ENCODE data around the gene DTD2. TPM values are rescaled to one million over a fixed set of nuclear protein-coding genes. Genes with fewer than 3 reads are reported as not detected.

The DTD2 gene
- total RNA-seq, 1 donor from 2014 or later: 5.1 TPM

DNA sequence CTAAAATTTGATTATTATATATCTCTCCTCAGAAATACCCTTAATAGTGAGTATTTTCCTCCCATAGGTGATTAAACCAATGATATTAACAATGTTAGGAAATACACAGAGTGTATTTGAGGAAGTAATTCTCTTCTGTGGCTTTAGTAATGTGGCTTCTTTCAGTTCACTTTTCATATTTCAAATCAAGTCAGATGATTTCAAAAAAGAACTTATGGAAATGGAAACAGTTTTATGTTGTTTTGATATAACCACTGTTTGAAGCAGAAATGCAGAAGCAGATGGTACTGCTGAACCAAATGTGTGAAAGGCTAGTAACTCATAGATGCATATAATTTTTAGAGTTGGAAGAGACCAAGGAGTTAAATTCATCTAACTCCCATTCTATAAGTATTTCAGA lies 32.4 kb upstream of the DTD2 start:
- Mint-ChIP-seq H3K36me3 (ENCODE audit: low read depth, unreplicated experiment) (peaks cover 5% of the 10 kb centered on the region), H3K27me3 (ENCODE audit: unreplicated experiment) (peaks cover 7% of the 10 kb centered on the region), H3K27ac (ENCODE audit: unreplicated experiment) (no peak overlapping the region), H3K4me3 (ENCODE audit: unreplicated experiment) (no peak overlapping the region), H3K9me3 (ENCODE audit: unreplicated experiment) (no peaks in the 10 kb centered on the region), H3K4me1 (ENCODE audit: unreplicated experiment) (peaks cover 5% of the 10 kb centered on the region)
- TF ChIP-seq, protein P1, sequence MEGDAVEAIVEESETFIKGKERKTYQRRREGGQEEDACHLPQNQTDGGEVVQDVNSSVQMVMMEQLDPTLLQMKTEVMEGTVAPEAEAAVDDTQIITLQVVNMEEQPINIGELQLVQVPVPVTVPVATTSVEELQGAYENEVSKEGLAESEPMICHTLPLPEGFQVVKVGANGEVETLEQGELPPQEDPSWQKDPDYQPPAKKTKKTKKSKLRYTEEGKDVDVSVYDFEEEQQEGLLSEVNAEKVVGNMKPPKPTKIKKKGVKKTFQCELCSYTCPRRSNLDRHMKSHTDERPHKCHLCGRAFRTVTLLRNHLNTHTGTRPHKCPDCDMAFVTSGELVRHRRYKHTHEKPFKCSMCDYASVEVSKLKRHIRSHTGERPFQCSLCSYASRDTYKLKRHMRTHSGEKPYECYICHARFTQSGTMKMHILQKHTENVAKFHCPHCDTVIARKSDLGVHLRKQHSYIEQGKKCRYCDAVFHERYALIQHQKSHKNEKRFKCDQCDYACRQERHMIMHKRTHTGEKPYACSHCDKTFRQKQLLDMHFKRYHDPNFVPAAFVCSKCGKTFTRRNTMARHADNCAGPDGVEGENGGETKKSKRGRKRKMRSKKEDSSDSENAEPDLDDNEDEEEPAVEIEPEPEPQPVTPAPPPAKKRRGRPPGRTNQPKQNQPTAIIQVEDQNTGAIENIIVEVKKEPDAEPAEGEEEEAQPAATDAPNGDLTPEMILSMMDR (IDR thresholded peaks at IDR 0.05; ENCODE audit: unreplicated experiment): no peak
- DNase-seq (ENCODE audit: low spot score): no peak

DNA sequence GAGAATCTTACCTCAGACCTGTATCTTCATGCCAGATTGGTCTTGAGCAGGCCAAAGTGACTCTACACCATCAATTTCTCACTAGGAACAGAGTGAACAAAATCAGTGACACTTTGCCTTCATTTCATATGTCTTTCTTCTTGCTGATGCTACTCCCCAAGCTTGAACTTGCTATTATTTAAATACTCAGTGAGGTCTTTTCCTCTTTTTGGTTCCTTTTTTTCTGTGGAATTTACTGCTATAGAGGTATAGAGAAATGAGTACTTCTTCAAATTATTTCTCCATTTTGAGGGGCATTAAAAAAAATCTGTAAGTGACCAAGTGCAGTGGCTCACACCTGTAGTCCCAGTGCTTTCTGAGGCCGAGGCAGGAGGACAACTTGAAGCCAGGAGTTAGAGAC lies 30.6 kb upstream of the DTD2 start, which contains the start of gene GPR33:
Gene GPR33, minus strand, starts transcription at position 154 of the 400 bp plus-strand sequence. CDS start 4,074 bp downstream, outside the sequence.
- Mint-ChIP-seq H3K4me1 (ENCODE audit: unreplicated experiment) (peaks cover 5% of the 10 kb centered on the region), H3K27me3 (ENCODE audit: unreplicated experiment) (peaks cover 7% of the 10 kb centered on the region), H3K27ac (ENCODE audit: unreplicated experiment) (no peak within 1 kb of the TSS)

DNA sequence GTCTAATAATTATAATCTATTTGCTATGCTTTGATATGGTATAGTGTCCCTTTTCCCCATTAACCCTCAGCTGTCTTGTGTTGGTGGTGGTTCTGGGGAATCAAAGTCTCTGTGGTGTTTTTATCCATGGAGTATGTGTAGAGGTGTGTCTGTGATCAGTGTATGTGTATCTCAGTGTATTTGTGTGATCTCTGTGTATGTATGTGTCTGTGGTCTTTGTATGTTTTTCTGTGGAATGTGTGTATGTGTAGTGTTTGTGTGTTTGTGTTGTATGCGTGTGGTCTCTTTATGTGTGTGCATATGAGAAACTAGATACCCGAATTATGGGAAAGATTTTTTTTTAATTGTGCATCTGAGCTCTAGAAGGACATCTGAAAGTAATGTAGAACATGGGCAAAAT lies 29.5 kb upstream of the DTD2 start:
- Mint-ChIP-seq H3K4me1 (ENCODE audit: unreplicated experiment) (no peaks in the 10 kb centered on the region), H3K36me3 (ENCODE audit: low read depth, unreplicated experiment) (no peaks in the 10 kb centered on the region), H3K4me3 (ENCODE audit: unreplicated experiment) (no peak overlapping the region), H3K27ac (ENCODE audit: unreplicated experiment) (no peak overlapping the region), H3K9me3 (ENCODE audit: unreplicated experiment) (no peaks in the 10 kb centered on the region), H3K27me3 (ENCODE audit: unreplicated experiment) (peaks cover 2% of the 10 kb centered on the region)
- DNase-seq (ENCODE audit: low spot score): no peak
- TF ChIP-seq, protein P1 (IDR thresholded peaks at IDR 0.05; ENCODE audit: unreplicated experiment): no peak

More for the DNA sequence above, 30.6 kb upstream of the DTD2 start, which contains the start of gene GPR33:
- H3K4me3 Mint-ChIP-seq (ENCODE audit: unreplicated experiment): no peak within 1 kb of the TSS
- TF ChIP-seq, protein P1 (IDR thresholded peaks at IDR 0.05; ENCODE audit: unreplicated experiment): no peak
- peaks cover 5% of the 10 kb centered on the region for H3K36me3 Mint-ChIP-seq (ENCODE audit: low read depth, unreplicated experiment)
- no peak for DNase-seq (ENCODE audit: low spot score)
- no peaks in the 10 kb centered on the region for H3K9me3 Mint-ChIP-seq (ENCODE audit: unreplicated experiment)

DNA sequence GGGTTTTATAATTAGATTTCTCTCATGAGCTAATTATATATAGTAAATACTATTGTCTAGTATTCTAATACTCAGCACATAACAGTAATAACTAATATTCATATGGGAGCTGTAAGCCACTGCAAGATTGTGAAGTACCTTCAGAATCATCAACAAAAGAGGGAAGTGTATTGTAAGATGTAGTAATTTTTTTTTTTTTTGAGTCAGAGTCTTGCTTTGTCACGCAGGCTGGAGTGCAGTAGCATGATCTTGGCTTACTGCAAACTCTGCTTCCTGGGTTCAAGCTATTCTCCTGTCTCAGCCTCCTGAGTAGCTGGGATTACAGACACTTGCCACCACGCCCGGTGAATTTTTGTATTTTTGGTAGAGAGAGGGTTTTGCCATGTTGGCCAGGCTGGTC lies 27.4 kb upstream of the DTD2 start:
- TF ChIP-seq, protein P1 (IDR thresholded peaks at IDR 0.05; ENCODE audit: unreplicated experiment): no peak
- no peaks in the 10 kb centered on the region for H3K9me3 Mint-ChIP-seq (ENCODE audit: unreplicated experiment)
- H3K4me1 Mint-ChIP-seq (ENCODE audit: unreplicated experiment): no peaks in the 10 kb centered on the region
- H3K4me3 Mint-ChIP-seq (ENCODE audit: unreplicated experiment): no peak overlapping the region
- no peaks in the 10 kb centered on the region for H3K36me3 Mint-ChIP-seq (ENCODE audit: low read depth, unreplicated experiment)
- H3K27ac Mint-ChIP-seq (ENCODE audit: unreplicated experiment): no peak overlapping the region
- no peak for DNase-seq (ENCODE audit: low spot score)
- no peaks in the 10 kb centered on the region for H3K27me3 Mint-ChIP-seq (ENCODE audit: unreplicated experiment)

DNA sequence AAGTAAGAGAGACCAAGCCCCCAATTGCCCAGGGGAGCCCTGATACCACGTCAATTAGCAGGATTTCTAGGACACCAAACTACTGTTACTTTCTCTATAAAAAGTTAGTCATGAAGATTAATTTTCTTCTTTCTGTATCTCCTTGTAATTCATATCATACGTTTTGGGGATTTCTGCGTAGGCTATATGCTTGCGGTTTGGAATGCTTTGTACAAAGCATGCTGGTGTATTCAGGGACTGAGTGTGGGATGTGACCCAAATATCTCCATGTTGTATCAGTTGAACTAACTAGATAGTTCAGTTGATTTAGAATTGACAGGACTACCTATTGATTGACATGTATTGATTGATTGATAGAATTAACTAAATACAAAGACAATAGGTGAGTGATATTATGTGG lies 22.9 kb upstream of the DTD2 start:
- Mint-ChIP-seq H3K27ac (ENCODE audit: unreplicated experiment) (no peak overlapping the region), H3K4me1 (ENCODE audit: unreplicated experiment) (no peaks in the 10 kb centered on the region), H3K9me3 (ENCODE audit: unreplicated experiment) (no peaks in the 10 kb centered on the region), H3K36me3 (ENCODE audit: low read depth, unreplicated experiment) (no peaks in the 10 kb centered on the region), H3K27me3 (ENCODE audit: unreplicated experiment) (no peaks in the 10 kb centered on the region), H3K4me3 (ENCODE audit: unreplicated experiment) (no peak overlapping the region)
- TF ChIP-seq, protein P1 (IDR thresholded peaks at IDR 0.05; ENCODE audit: unreplicated experiment): no peak
- DNase-seq (ENCODE audit: low spot score): no peak

All from endothelial cell (in vitro differentiated cells).